HL-60 (cell line): Measurements from ENCODE around the gene HID1.
A peak's percentile ranks its signal among the peaks of the same experiment; 100 is the strongest.

Experiments used
- DNase-seq, 2 experiments: peaks; one replicate each; pipeline ENCODE4 v3.0.0-alpha.2; 2010 to 2020; ENCODE audit warnings: low read depth in 1 of 2, low spot score in 1 of 2
- H3K27ac ChIP-seq: fragments of 250-450 bp; sonication (Bioruptor Pico); replicated peaks from 2 replicates; pipeline ENCODE4 v1.5.1; 2020; ENCODE audit warnings: mild to moderate bottlenecking, moderate library complexity
- H3K27me3 ChIP-seq: fragments of 250-450 bp; sonication (Bioruptor Pico); 2 replicates; pipeline ENCODE4 v1.5.1; 2021; ENCODE audit warnings: mild to moderate bottlenecking, moderate library complexity; ENCODE audit not compliant: insufficient read depth, poor library complexity, severe bottlenecking
- H3K4me3 ChIP-seq: replicated peaks from 2 replicates; pipeline ENCODE4 v1.5.1; 2011; ENCODE audit warnings: mild to moderate bottlenecking, control low read depth, low read length; ENCODE audit not compliant: insufficient read depth
- CTCF ChIP-seq: IDR thresholded peaks from one replicate; pipeline ENCODE4 v1.5.1; 2011; ENCODE audit warnings: low read length, control low read depth, inconsistent platforms; ENCODE audit not compliant: insufficient read depth
- GABPA ChIP-seq: IDR thresholded peaks from 2 replicates; pipeline ENCODE4 v1.6.1; 2012; ENCODE audit warnings: low read depth
- POLR2AphosphoS5 ChIP-seq: IDR thresholded peaks from 2 replicates; pipeline ENCODE4 v1.6.1; 2012; ENCODE audit warnings: low read depth
- SPI1 ChIP-seq: IDR thresholded peaks from 2 replicates; pipeline ENCODE4 v1.6.1; 2012; ENCODE audit warnings: low read depth, mild to moderate bottlenecking, borderline replicate concordance
- TF ChIP-seq, protein P1 (sequence below): IDR thresholded peaks from 2 replicates; pipeline ENCODE4 v1.6.1; 2012; ENCODE audit warnings: low read depth; ENCODE audit not compliant: insufficient replicate concordance

HID1 gene

GRCh38 chr17:74992223-74992622 is 19.7 kb upstream of the HID1 start:
- DNase-seq = no peak
- Histone ChIP-seq H3K27me3 (no peaks in the 10 kb centered on the region), H3K4me3 (no peak overlapping the region), H3K27ac (no peak overlapping the region)
- TF ChIP-seq, protein P1, sequence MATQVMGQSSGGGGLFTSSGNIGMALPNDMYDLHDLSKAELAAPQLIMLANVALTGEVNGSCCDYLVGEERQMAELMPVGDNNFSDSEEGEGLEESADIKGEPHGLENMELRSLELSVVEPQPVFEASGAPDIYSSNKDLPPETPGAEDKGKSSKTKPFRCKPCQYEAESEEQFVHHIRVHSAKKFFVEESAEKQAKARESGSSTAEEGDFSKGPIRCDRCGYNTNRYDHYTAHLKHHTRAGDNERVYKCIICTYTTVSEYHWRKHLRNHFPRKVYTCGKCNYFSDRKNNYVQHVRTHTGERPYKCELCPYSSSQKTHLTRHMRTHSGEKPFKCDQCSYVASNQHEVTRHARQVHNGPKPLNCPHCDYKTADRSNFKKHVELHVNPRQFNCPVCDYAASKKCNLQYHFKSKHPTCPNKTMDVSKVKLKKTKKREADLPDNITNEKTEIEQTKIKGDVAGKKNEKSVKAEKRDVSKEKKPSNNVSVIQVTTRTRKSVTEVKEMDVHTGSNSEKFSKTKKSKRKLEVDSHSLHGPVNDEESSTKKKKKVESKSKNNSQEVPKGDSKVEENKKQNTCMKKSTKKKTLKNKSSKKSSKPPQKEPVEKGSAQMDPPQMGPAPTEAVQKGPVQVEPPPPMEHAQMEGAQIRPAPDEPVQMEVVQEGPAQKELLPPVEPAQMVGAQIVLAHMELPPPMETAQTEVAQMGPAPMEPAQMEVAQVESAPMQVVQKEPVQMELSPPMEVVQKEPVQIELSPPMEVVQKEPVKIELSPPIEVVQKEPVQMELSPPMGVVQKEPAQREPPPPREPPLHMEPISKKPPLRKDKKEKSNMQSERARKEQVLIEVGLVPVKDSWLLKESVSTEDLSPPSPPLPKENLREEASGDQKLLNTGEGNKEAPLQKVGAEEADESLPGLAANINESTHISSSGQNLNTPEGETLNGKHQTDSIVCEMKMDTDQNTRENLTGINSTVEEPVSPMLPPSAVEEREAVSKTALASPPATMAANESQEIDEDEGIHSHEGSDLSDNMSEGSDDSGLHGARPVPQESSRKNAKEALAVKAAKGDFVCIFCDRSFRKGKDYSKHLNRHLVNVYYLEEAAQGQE = no peak
- no peak for TF ChIP-seq SPI1
- no peak for TF ChIP-seq POLR2AphosphoS5

GRCh38 chr17:74990581-74991105 is 18.1 kb upstream of the HID1 start:
- no peak overlapping the region for H3K27ac ChIP-seq
- H3K4me3 ChIP-seq = no peak overlapping the region

GRCh38 chr17:74987909-74988711 is 15.6 kb upstream of the HID1 start:
- Histone ChIP-seq H3K27me3 (no peaks in the 10 kb centered on the region), H3K27ac (no peak overlapping the region), H3K4me3 (peak overlapping the region; percentile 66)
- TF ChIP-seq, protein P1 = no peak
- TF ChIP-seq SPI1 = no peak
- no peak for TF ChIP-seq GABPA
- TF ChIP-seq CTCF = no peak
- TF ChIP-seq POLR2AphosphoS5 = no peak
- DNase-seq = peak in 1 of 2 experiments; percentile 27

More at GRCh38 chr17:74990581-74991105, 18.1 kb upstream of the HID1 start:
- H3K27me3 ChIP-seq = no peaks in the 10 kb centered on the region
- no peak for DNase-seq
- no peak for TF ChIP-seq GABPA
- no peak for TF ChIP-seq POLR2AphosphoS5
- no peak for TF ChIP-seq SPI1
- no peak for TF ChIP-seq CTCF
- TF ChIP-seq, protein P1 = no peak
